Heart left ventricle (tissue), 16 donors: ENCODE data around the gene GUCA1C. TPM values are rescaled to one million over a fixed set of nuclear protein-coding genes. Genes with fewer than 3 reads are reported as not detected.

Source experiments
- ATAC-seq, 4 donors: fragments of 200-7000 bp; cut with Tn5 transposase; one replicate each; pipeline ENCODE4 v1.9.1; 2020 to 2022; ENCODE audit warnings: moderate library complexity in 4 of 4, mild to moderate bottlenecking in 3 of 4, moderate number of reproducible peaks in 1 of 4
- DNase-seq, 5 donors: peaks; one replicate each; pipeline ENCODE4 v3.0.0-alpha.2; 2020
- H3K27ac ChIP-seq, 12 donors: fragments of 200-600 bp; sonication (generic) in 4 of 12; one replicate each; pipeline versions ENCODE4 v1.5.0 to v1.8.0; 2016 to 2022; ENCODE audit warnings: mild to moderate bottlenecking in 2 of 12
- H3K27me3 ChIP-seq, 9 donors: fragments of 200-600 bp; sonication (generic) in 2 of 9; one replicate each; pipeline versions ENCODE4 v1.5.1 to v1.8.0; 2016 to 2022; ENCODE audit warnings: mild to moderate bottlenecking in 3 of 9
- H3K36me3 ChIP-seq, 9 donors: fragments of 200-600 bp; sonication (generic) in 2 of 9; one replicate each; pipeline versions ENCODE4 v1.5.0 to v1.8.0; 2018 to 2022; ENCODE audit warnings: mild to moderate bottlenecking in 2 of 9
- H3K4me1 ChIP-seq, 12 donors: fragments of 200-600 bp; sonication (generic) in 4 of 12; one replicate each; pipeline versions ENCODE4 v1.5.0 to v1.8.0; 2016 to 2022; ENCODE audit warnings: mild to moderate bottlenecking in 3 of 12
- H3K4me3 ChIP-seq, 12 donors: fragments of 200-600 bp; sonication (generic) in 4 of 12; one replicate each; pipeline versions ENCODE4 v1.5.0 to v1.8.0; 2017 to 2022; ENCODE audit warnings: mild to moderate bottlenecking in 9 of 12, moderate library complexity in 4 of 12
- H3K9me3 ChIP-seq, 12 donors: fragments of 200-600 bp; sonication (generic) in 4 of 12; one replicate each; pipeline versions ENCODE4 v1.5.0 to v1.8.0; 2016 to 2022; ENCODE audit warnings: mild to moderate bottlenecking in 1 of 12
- CTCF ChIP-seq, 12 donors: fragments of 200-600 bp; sonication (generic) in 4 of 12; IDR thresholded peaks; one replicate each; pipeline versions ENCODE4 v1.5.0 to v1.8.0; 2018 to 2022; ENCODE audit warnings: antibody characterized with exemption in 12 of 12, mild to moderate bottlenecking in 5 of 12
- POLR2A ChIP-seq, 2 donors: fragments of 450-650 bp; IDR thresholded peaks; one replicate each; pipeline ENCODE4 v1.6.1; 2017; ENCODE audit warnings: antibody characterized with exemption in 2 of 2, mild to moderate bottlenecking in 2 of 2, moderate library complexity in 2 of 2
- WGBS, 4 donors: extraction: QIAGEN DNeasy Blood & Tissue Kit in 2 of 4; methylation state at CpG; one replicate each; pipeline versions ENCODE4 v1.1.5 to v1.1.7; 2013 to 2018; 5-methylcytosine and 5-hydroxymethylcytosine counted together
- intact Hi-C, 10 donors: fragments of 100-400 bp; cut with DNase I; formaldehyde crosslinking; loops; one replicate each; pipeline versions ENCODE4 v1.11.1 to v1.14.2; 2022
- polyA plus RNA-seq, 2 donors: library from polyadenylated mRNA; stranded (reverse); fragments of 200-250 nt; gene quantifications; one replicate each; pipeline ENCODE4 v1.2.3, GENCODE V29; 2013
- total RNA-seq, 9 donors: library from RNA; depleted of rRNA in 2 of 9; stranded (reverse); fragments of >200 nt in 2 of 9; fragmentation: NEBNext Ultra II Directional in 3 of 9; extraction: Animal tissue kit (Norgen Biotek cat#: 25700) in 3 of 9; gene quantifications; one replicate each; pipeline versions ENCODE4 v1.1.0 to v1.2.4, GENCODE V29; 2016 to 2023
- donor health status: ischemic (EF 13 %, LVEDD 7.1; RV severe dilation, severe dysfunction).
- donor health status: healthy with polysubstance abuse.
- donor health status: DM: no; HTN: yes; CAD: no.
- donor health status: DM: no; HTN: no; CAD: no.
- donor health status: ischemic (EF 25% LVEDD 6.9; RV normal size, moderate dysfunction).
- donor health status: ischemic (EF 25% LVEDD 5.7; RV mildly dilated, moderate dysfunction).
- donor health status: healthy.
- donor health status: DM: yes; HTN: yes; CAD: no.
- donor health status: ischemic (EF 35%, LVEDD 5.7; RV mildly dilated, moderate dysfunction).
- donor health status: nonischemic (EF 11% LVEDD 7.7; RV severe dilation, severe dysfunction).
- donor health status: DM: yes; HTN: yes; CAD: no.
- donor health status: PGD.
- donor health status: ischemic (EF 29% LVEDD 5.4; RV normal size, mild dysfunction).
- donor health status: nonischemic (EF 23%, LVEDD 6.1; RV moderate dilation, normal function).

GUCA1C gene
- total and polyA plus RNA-seq, 11 donors: 0.14 to 20.7 (median 4.5) TPM; not detected in 1

- intact Hi-C loops: no loop called here
- Histone ChIP-seq H3K9me3 (no peaks in the 10 kb centered on the region), H3K4me1 (no peaks in the 10 kb centered on the region), H3K27ac (no peak overlapping the region), H3K27me3 (no peaks in the 10 kb centered on the region), H3K36me3 (no peaks in the 10 kb centered on the region), H3K4me3 (no peak overlapping the region)
- no peak for TF ChIP-seq POLR2A (IDR thresholded peaks at IDR 0.05)
- TF ChIP-seq CTCF (IDR thresholded peaks at IDR 0.05): no peak
- no peak for DNase-seq
- whole genome bisulfite sequencing, 4 donors: 76 to 80% (median 79%) methylated on average over 11 of the region's 11 CpGs
- ATAC-seq: no peak
Measured at GRCh38 chr3:108946292-108947285, 7.1 kb downstream of the GUCA1C start.

GRCh38 chr3:108940568-108941263 is 13.0 kb downstream of the GUCA1C start:
- Histone ChIP-seq H3K27ac (peak overlapping the region in 1 of 12 donors; percentile 18), H3K4me3 (no peak overlapping the region), H3K4me1 (peaks cover 0 to 13% (median 3%) of the 10 kb centered on the region in 12 donors), H3K36me3 (no peaks in the 10 kb centered on the region), H3K27me3 (no peaks in the 10 kb centered on the region), H3K9me3 (no peaks in the 10 kb centered on the region)
- DNase-seq (no peak), ATAC-seq (no peak)
- TF ChIP-seq CTCF (IDR thresholded peaks at IDR 0.05) (no peak), POLR2A (IDR thresholded peaks at IDR 0.05) (no peak)
- intact Hi-C loops: no loop called here
- 30 to 38% (median 34%) methylated on average over 5 of the region's 5 CpGs for WGBS, 4 donors

GRCh38 chr3:108940166-108940565 is 13.5 kb downstream of the GUCA1C start:
- H3K36me3 ChIP-seq: no peaks in the 10 kb centered on the region
- H3K9me3 ChIP-seq: no peaks in the 10 kb centered on the region
- TF ChIP-seq CTCF (IDR thresholded peaks at IDR 0.05) (no peak), POLR2A (IDR thresholded peaks at IDR 0.05) (no peak)
- no peaks in the 10 kb centered on the region for H3K27me3 ChIP-seq
- DNase-seq (no peak), ATAC-seq (peak in 3 of 4 donors; percentile 42 to 77 (median 75))
- intact Hi-C loops: no loop called here
- no peak overlapping the region for H3K4me3 ChIP-seq
- 35 to 42% (median 40%) methylated on average over 4 of the region's 4 CpGs for WGBS, 4 donors
- peak overlapping the region in 1 of 12 donors; percentile 18 for H3K27ac ChIP-seq
- H3K4me1 ChIP-seq: peaks cover 0 to 13% (median 3%) of the 10 kb centered on the region in 12 donors
